HCT116 (cell line): ENCODE results near the gene MACROD1.

Source experiments
- CEBPB ChIP-seq: IDR thresholded peaks from 2 replicates; pipeline ENCODE4 v1.6.1; 2012; ENCODE audit warnings: low read depth
- CTCF ChIP-seq, 3 experiments: fragments of 200-600 bp in 1 of 3; sonication (generic) in 1 of 3; IDR thresholded peaks in 2 of 3; conservative IDR thresholded peaks in 1 of 3; 2 replicates each; pipeline ENCODE4 v1.5.1; 2012 to 2017; ENCODE audit warnings: low read depth in 2 of 3, low read length in 2 of 3, antibody characterized with exemption in 1 of 3, borderline replicate concordance in 1 of 3, control low read depth in 1 of 3, mild to moderate bottlenecking in 1 of 3, mixed read lengths in 1 of 3, mixed run types in 1 of 3, moderate library complexity in 1 of 3; ENCODE audit not compliant: insufficient read depth in 1 of 3
- EZH2 ChIP-seq: fragments of 200-600 bp; sonication (generic); IDR thresholded peaks from 2 replicates; pipeline ENCODE4 v1.6.1; 2017; ENCODE audit warnings: antibody characterized with exemption, mixed run types
- EZH2phosphoT487 ChIP-seq: fragments of 200-600 bp; IDR thresholded peaks from 2 replicates; pipeline ENCODE4 v1.6.1; 2018; ENCODE audit warnings: antibody characterized with exemption, borderline replicate concordance
- JUND ChIP-seq: IDR thresholded peaks from 2 replicates; pipeline ENCODE4 v1.6.1; 2012
- MAX ChIP-seq: IDR thresholded peaks from 2 replicates; pipeline ENCODE4 v1.6.1; 2012
- POLR2A ChIP-seq: IDR thresholded peaks from 2 replicates; pipeline ENCODE4 v1.7.0; 2011; ENCODE audit warnings: borderline replicate concordance; ENCODE audit not compliant: insufficient read depth, insufficient read length; ENCODE audit errors: extremely low read depth
- POLR2AphosphoS5 ChIP-seq: IDR thresholded peaks from 2 replicates; pipeline ENCODE4 v1.6.1; 2011; ENCODE audit warnings: mild to moderate bottlenecking, low read depth, low read length, moderate library complexity
- RAD21 ChIP-seq: IDR thresholded peaks from 2 replicates; pipeline ENCODE4 v1.6.1; 2012; ENCODE audit warnings: low read depth, mild to moderate bottlenecking
- REST ChIP-seq: IDR thresholded peaks from 2 replicates; pipeline ENCODE4 v1.6.1; 2012; ENCODE audit warnings: low read depth
- SP1 ChIP-seq: IDR thresholded peaks from 2 replicates; pipeline ENCODE4 v1.6.1; 2012; ENCODE audit warnings: low read depth
- YY1 ChIP-seq: IDR thresholded peaks from 2 replicates; pipeline ENCODE4 v1.6.1; 2011; ENCODE audit warnings: low read length, low read depth, moderate library complexity, mild to moderate bottlenecking; ENCODE audit not compliant: insufficient replicate concordance; ENCODE audit errors: extremely low read depth
- ZFX ChIP-seq: fragments of 450-650 bp; IDR thresholded peaks from 2 replicates; pipeline ENCODE4 v1.6.1; 2017
- ZNF274 ChIP-seq: fragments of 200-500 bp; sonication (Bioruptor generic); IDR thresholded peaks from 2 replicates; pipeline ENCODE4 v1.6.1; 2014; ENCODE audit warnings: mild to moderate bottlenecking, low read depth, low read length, inconsistent platforms

GRCh38 chr11:64164392-64165312, 1.3 kb downstream of the MACROD1 start:
- TF ChIP-seq MAX (peak; percentile 54; the same call in 1 of the 2 replicates), EZH2 (no peak), ZFX (no peak), CTCF (IDR thresholded peaks at IDR 0.05 in 2 of 3, conservative IDR thresholded peaks at IDR 0.05 in 1 of 3; ENCODE audit: borderline replicate concordance in 1 of 3, insufficient read depth in 1 of 3, low read depth in 2 of 3, low read length in 2 of 3) (no peak), ZNF274 (no peak), SP1 (no peak), POLR2A (peak; percentile 49), REST (no peak), POLR2AphosphoS5 (peak; percentile 44), RAD21 (no peak), JUND (no peak), CEBPB (no peak), EZH2phosphoT487 (no peak), YY1 (no peak)
